ENCODE measurements around the gene ASH1L.
A peak's percentile ranks its signal among the peaks of the same experiment; 100 is the strongest.
"Not testable (repeated sequence)": the region's sequence is repeated elsewhere in the genome, so short reads cannot be mapped to it uniquely, and the experiment has no call there.

ASH1L gene

DNA sequence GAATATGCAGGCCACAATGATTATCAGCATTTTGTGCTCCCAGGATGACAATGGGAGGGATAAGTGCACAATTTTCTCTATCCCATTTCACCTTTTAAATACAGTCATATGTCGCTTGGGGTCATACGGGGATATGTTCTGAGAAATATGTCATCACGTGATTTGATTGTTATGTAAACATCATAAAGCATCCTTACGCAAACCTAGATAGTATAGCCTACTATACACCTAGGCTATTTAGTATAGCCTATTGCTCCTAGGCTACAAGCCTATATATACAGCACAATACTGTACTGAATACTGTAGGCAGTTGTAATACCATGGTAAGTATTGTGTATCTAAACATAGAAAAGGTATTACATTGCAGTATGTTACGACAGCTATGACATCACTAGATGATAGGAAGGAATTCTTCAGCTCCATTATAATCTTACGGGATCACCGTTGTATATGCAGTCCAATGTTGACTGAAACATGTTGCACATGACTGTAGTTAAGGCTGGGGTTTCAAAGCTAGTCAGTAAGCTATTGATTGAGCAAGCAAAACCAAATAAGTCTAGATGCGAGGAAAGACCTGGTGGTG, 223.0 kb downstream of the ASH1L start:
- DNase-seq (ENCODE audit: low read depth in 2 of 3, low spot score in 1 of 3) = no peak

DNA sequence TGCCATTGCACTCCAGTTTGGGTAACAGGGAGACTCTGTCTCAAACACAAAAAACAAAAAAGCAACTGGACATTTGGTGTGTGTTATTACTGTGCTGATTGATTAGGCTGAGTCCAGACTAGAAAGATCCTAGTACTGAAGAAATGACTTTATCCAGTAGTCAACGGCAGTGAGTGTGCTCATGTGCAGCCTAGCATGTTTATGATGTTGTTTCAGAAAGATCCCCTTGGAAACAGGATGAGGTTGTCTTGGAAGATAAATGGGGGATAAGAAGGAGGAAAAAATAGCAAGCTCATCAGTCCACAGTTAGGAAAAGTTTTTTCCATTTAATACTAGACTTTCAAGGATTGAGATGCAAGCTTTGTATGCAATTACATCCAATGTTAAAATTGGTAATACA, 227.6 kb downstream of the ASH1L start:
- DNase-seq (ENCODE audit: low read depth in 2 of 3, low spot score in 1 of 3) = no peak

DNA sequence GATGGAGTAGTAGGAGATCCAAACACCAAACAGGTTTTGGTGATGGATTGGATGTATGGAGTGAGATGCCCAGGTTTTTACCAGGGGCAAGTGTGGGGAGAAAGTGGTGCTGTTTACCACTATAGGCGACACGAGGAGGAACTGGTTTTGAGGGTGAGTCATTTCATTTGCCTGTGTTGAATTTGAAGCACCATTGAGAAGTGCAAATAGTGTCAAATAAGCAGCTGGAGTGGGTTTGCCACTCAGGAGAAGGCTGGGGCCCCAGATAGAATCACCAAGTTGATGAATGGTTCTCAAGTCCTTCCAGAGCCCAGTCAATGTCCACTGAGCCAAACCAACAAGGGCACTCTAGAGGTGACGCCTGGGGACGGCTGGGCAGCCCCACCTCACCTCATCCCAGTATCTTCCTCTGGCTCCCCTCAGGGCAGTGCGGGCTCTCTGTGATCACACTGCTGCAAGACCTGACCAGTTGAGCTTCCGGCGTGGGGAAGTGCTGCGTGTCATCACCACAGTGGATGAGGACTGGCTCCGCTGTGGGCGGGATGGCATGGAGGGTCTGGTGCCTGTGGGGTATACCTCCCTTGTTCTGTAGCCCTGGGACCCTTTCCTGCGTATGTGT, 232.5 kb downstream of the ASH1L start:
- no peak for DNase-seq (ENCODE audit: low read depth in 2 of 3, low spot score in 1 of 3)

DNA sequence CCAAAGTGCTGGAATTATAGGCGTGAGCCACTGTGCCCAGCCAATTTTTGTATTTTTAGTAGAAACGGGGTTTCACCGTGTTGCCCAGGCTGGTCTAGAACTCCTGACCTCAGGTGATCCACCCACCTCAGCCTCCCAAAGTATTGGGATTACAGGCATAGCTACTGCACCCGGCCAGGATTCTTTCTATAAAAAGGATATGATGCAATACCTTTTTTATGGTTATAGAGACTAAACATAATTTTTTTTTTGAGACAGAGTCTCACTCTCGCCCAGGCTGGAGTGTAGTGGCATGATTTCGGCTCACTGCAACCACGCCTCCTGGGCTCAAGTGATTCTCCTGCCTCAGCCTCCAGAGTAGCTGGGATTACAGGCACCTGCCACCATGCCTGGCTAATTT, 233.7 kb downstream of the ASH1L start:
- not testable (repeated sequence) for DNase-seq (ENCODE audit: low read depth in 2 of 3, low spot score in 1 of 3)

DNA sequence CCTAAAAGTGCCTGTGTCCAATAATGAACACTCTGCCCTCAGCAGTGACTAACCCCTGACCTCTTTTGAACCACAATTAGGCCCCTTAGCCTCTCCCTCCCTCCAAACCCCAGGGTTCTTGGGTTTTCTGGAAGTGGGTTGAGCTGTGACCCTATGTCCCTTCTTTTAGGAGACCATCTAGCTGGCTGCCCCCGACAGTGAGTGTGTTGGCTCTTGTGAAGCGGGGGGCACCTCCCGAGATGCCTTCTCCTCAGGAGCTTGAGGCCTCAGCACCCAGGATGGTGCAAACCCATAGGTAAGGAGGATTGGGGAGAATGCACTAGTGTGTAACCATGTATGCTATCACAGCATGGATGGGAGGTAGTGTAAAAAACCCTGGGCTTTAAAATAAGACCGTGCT, 234.6 kb downstream of the ASH1L start:
- DNase-seq (ENCODE audit: low read depth in 2 of 3, low spot score in 1 of 3) = no peak

DNA sequence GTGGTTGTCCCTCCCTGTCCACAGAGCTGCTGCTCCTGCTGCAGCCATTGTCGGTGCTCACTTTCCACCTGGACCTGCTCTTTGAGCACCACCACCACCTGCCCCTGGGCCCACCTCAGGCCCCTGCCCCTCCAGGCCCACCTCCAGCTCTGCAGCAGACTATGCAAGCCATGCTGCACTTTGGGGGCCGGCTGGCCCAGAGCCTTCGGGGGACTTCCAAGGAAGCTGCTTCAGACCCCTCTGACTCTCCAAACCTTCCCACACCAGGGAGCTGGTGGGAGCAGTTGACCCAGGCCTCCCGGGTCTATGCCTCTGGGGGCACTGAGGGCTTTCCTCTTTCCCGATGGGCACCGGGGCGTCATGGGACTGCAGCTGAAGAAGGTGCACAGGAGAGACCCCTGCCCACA, 236.0 kb downstream of the ASH1L start:
- no peak for DNase-seq (ENCODE audit: low read depth in 2 of 3, low spot score in 1 of 3)

DNA sequence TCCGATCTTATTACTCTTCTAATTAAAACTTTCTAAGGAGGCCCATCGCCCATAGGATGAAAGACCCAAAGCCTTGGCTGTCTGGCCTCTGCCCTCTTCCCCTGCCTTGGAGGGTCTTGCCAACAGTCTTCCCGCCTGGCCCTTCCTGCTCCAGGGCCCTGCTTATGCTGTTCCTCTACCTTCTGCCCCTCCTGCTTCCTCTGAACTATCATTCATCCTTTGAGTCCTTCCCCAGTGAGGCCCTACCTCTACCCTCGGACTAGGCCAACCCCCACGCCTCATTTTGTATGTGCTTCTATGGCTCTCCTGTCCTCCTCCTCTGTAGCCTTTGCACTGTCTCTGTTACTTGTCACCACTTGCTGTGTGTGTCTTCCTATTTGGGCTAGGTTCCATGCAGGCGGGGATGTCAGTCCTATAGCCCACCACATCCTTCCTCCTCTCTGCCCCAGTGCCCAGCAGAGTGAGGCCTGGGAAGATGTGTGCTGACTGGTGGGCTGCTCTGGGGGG, 236.5 kb downstream of the ASH1L start:
- no peak for DNase-seq (ENCODE audit: low read depth in 2 of 3, low spot score in 1 of 3)

DNA sequence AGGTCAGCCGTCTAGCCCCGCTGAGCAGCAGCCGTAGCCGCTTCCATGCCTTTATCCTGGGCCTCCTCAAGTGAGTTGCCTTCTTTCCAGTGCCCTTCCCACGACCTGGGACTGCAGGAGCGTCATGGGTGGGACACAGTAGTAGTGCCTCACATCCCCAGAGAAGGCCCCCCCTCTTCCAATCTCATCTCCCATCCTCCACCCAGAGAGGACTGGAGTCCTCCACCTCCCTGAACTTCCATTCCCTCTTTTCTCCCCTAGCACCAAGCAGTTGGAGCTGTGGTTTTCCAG, 237.1 kb downstream of the ASH1L start:
- DNase-seq (ENCODE audit: low read depth in 2 of 3, low spot score in 1 of 3) = no peak

DNA sequence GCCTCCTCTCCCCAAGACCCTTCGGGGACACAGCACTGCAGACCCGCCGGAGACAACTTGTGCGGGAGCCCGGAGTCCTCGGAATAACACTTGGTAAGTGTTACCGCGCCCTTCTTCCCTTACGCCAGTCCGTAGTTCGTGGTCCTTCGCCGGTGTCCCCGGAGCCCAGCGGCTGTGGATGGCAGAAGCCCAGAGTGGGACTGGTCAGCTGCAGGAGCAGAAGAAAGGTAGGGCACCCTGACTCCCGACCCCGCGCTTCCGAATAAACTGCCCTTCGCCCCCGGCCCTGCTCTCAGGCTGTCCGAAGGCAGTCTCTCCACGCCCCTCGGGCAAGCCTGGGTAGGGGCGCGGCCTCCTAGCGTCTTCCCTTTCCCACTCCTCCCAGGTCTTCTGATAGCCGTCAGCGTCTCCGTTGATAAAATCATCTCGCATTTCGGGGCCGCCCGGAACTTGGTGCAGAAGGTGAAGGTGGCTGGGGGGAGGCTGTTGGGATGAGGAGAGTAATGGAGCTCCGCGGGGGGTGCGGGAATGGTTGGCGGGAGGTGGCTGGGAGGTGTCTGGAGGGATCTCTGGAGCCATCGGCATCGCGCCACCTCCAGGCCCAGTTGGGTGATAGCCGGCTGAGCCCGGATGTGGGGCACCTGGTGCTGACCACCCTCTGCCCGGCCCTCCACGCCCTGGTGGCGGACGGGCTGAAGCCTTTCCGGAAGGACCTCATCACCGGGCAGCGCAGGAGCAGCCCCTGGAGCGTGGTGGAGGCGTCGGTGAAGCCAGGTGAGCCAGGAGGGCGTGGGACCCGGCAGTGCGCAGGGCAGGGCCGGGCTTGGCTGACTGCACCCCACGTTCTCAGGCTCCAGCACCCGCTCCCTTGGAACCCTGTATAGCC, 237.6 kb downstream of the ASH1L start:
- no peak for DNase-seq (ENCODE audit: low read depth in 2 of 3, low spot score in 1 of 3)

DNA sequence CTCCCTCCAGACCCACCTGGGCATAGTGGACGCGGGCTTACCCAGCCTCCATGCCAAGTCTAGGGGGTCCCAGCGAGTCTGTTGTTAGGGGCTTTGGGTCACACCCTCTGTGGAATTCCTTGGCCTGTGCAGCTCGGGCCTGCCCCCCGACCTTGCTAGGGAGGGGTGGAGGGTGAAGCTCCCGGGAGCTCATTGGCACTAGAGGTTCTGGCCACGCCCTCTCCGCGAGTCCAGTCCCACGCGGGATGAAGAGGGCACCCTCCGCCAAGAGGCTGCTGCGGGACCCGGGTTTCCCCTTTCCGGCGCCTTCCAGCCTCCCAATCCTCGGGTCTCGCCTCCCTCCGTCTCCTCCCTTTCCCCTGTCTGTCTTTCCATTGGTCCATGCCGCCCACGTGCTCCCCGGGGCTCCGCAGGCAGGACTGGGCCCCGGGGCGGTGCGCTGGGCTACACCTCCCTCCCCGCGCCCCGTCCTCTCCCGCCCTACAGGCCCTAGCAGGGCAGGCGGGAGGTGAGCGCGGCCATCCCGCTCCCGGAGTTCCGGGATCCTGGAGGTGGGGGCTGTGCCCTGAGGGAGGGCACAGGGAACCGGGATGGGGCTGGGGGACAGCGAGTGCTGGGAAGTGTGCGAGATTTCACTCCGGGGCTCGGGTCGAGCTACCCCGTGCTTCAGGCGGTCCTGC, 238.4 kb downstream of the ASH1L start:
- DNase-seq (ENCODE audit: low read depth in 2 of 3, low spot score in 1 of 3) = peak; percentile 87 to 97 (median 89)

DNA sequence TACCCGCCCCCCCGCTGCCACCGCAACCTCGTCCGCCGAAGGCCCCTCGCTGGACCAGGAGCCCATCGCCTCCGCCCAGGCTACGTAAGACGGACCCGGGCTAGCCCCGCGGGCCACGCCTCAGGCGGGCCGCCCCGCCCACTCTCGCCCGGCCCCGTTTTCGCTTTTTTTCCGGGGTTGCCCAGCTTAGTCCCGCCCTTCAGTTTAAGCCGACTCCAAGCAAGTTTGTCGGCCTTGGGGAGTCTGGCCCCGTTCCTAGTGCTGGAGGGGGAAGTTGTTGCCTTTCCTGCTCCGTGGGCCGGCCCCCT, 238.9 kb downstream of the ASH1L start:
- peak; percentile 72 to 80 (median 75) for DNase-seq (ENCODE audit: low read depth in 2 of 3, low spot score in 1 of 3)

DNA sequence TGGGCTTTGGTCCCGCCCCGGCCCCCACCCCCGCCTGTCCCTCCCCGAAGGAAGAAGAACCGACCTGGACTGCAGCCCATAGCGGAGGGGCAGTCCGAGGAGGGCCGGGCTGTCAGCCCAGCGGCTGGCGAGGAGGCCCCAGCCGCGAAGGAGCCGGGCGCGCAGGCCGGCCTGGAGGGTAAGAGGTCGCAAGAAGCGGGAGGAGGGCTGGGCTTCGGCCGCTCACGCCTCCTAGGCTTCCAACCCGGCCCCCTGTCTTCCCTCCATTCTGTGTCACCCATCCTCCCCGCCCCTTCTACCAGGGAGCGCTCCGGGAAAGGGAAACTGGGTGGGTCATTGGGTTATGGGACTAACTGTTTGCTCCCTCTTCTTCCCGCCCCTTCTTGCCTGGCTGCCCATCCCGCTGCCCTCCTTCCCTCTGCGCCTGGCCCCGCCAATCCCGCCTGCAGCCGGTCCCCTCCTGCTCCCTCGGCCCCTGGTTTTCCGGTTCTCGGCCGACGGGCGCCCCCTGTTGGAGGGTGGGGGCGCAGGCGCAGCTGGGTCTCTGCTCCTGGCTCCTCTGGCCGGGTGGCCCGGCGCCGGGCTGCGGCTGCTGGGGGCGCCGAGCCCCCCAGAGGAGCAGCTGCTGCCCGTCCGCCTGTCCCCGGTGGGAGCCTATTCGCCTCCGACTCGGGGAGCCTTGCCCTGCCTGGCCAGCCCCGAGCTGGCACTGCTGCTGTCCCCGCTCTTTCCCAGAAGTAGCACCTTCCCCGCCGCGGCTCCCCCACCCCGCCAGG, 239.5 kb downstream of the ASH1L start:
- peak; percentile 67 to 87 (median 86) for DNase-seq (ENCODE audit: low read depth in 2 of 3, low spot score in 1 of 3)

DNA sequence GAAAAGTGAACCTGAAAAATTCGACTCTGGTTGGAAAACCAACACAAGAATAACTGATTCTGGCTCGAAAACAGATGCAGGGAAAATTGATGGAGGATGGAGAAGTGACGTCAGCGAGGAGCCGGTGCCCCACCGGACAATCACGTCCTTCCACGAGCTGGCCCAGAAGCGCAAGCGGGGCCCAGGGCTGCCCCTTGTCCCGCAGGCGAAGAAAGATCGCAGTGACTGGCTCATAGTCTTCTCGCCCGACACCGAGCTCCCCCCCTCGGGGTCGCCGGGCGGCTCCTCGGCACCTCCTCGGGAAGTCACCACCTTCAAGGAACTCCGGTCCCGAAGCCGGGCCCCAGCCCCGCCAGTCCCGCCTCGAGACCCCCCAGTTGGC, 240.0 kb downstream of the ASH1L start:
- DNase-seq (ENCODE audit: low read depth in 2 of 3, low spot score in 1 of 3) = no peak

DNA sequence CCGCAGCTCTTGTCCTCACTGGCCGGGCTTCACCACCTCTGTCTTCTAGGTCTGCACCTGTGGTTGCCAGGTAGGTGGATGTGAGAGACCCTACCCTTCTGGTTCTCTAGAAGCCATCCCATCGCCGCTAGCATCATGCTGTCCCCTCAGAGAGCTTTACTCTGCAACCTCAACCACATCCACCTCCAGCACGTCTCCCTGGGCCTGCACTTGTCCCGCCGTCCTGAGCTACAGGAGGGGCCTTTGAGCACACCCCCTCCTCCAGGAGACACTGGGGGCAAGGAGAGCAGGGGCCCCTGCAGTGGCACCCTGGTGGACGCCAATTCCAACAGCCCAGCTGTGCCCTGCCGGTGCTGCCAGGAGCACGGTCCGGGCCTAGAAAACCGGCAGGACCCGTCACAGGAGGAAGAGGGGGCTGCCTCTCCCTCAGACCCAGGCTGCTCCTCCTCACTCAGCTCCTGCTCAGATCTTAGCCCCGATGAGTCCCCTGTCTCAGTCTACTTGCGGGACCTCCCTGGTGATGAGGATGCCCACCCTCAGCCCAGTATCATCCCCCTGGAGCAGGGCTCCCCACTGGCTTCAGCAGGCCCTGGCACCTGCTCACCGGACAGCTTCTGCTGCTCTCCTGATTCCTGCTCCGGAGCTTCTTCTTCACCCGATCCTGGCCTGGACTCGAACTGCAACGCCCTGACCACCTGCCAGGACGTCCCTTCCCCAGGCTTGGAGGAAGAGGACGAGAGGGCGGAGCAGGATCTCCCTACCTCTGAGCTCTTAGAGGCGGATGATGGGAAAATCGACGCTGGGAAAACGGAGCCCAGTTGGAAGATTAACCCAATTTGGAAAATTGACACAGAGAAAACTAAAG, 240.7 kb downstream of the ASH1L start:
- no peak for DNase-seq (ENCODE audit: low read depth in 2 of 3, low spot score in 1 of 3)

DNA sequence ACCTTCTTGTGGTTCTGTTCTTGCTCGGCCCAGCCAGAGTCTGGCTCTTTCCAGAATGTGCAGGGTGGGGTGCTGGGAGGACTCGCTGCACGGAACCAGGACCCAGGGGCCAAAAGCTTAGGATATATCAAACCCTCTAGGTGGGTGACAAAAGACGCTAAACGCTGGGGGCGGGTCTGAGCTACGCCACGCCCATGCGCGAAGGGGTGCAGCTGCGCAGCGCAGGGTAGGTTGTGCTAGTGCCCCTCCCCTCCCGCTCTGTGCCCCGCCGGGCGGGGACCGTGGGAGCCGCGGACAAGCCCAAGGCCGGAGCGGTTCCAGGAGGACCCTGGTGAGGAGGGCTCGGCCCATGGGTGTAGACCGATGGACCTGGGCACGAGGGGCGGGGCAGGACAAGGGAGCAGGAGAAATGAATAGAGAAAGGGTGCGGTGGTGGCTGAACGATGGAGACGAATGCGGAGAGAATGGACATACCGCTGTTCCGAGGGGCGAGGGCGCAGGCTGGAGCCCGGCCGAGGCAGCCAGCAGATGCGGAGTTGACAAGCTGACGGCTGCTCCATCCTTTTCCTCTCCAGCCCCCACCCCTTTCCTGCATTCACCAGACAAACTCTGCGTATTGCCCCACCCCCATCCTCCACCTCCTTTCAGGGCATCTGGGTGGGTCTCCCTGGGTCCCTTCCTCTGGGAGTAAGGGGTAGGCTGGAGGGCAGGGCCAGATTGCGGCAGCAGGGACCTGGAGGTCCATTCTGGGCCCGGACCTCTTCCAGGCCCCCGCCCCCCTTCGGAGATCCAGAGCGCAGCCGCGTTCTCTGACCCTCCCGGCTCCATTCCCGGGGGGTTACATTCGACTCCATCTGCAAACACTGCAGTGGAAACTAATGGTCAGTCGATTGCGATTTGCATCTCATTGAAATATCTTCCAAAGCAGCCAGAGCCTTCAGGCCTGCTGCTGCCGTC, 241.7 kb downstream of the ASH1L start, which contains the start of gene RUSC1:
Gene RUSC1 (plus strand): TSS at position 234 of the 957 bp plus-strand sequence. CDS start 880 bp downstream, outside the sequence.
- peak; percentile 58 to 72 (median 61) for DNase-seq (ENCODE audit: low read depth in 2 of 3, low spot score in 1 of 3)

DNA sequence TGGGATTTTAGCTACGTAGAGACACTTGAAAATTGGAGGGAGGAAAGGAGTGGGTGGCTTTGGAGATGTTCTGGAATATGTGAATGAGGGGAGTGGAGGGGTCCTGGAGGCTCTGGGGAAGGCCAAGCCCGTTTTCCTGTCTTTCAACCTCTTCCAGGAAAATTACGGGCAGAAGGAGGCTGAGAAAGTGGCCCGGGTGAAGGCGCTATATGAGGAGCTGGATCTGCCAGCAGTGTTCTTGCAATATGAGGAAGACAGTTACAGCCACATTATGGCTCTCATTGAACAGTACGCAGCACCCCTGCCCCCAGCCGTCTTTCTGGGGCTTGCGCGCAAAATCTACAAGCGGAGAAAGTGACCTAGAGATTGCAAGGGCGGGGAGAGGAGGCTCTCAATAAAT, 242.4 kb downstream of the ASH1L start:
- DNase-seq (ENCODE audit: low read depth in 2 of 3, low spot score in 1 of 3) = no peak

DNA sequence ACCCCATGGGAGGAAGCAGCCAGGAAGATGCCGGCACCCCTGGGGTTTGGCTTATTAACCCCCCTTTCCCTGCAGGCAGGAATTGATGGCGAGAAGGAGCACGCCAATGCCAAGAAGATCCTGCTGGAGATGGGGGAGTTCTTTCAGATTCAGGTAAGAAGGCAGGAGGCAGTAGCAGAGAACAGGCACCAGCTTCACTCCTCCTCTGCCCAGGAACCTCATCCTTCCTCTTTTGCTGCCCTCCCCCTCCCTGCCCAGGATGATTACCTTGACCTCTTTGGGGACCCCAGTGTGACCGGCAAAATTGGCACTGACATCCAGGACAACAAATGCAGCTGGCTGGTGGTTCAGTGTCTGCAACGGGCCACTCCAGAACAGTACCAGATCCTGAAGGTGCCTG, 243.1 kb downstream of the ASH1L start:
- no peak for DNase-seq (ENCODE audit: low read depth in 2 of 3, low spot score in 1 of 3)

DNA sequence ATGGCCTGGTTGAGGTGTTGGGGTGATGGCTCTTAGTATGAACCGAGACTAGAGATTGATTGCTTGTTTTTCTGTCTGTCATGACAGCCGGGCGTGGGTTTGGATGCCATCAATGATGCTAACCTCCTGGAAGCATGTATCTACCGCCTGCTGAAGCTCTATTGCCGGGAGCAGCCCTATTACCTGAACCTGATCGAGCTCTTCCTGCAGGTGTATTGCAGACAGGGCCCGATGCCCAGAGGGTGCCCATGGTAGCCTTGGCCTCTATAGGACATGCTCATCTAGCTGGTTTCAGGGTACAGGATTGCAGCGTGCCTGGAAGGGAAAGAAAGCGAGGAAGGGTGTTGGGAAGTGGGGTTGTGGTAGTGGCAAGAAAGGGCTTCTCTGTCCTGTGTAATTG, 244.5 kb downstream of the ASH1L start:
- no peak for DNase-seq (ENCODE audit: low read depth in 2 of 3, low spot score in 1 of 3)

DNA sequence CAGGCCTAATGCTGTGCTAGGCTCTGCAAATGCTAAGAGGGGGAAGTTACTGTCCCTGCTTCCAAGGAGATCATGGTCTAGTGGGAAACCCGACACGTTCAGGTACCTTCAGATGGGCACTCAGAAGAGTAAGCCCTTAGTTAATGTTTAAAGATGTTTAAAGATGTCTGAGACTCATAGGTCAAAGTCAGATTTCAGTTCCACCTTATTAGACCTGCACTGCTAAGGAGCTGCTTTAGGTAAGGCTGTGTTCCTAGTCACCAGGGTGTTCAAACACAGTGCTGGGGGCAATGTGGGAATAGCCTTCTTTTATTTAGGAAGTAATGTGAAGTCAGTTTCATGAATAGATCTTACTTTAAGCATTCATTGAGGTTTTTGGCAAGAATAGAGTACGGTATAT, 245.7 kb downstream of the ASH1L start:
- DNase-seq (ENCODE audit: low read depth in 2 of 3, low spot score in 1 of 3) = no peak

Data from stimulated activated CD4-positive, alpha-beta T cell treated with anti-CD3 and anti-CD28 coated beads, Interleukin-12 subunit alpha, Interleukin-12 subunit beta, amount 100 ng/mL, for 48 hours (primary cell).